Stomach smooth muscle (tissue), 2 donors: Measurements from ENCODE around the gene CNIH2.
A peak's percentile ranks its signal among the peaks of the same experiment; 100 is the strongest.

Source experiments
- H3K27ac ChIP-seq: one replicate; pipeline ENCODE4 v1.7.0; 2013; ENCODE audit warnings: mild to moderate bottlenecking, low read length, inconsistent platforms
- H3K27me3 ChIP-seq, 2 donors: one replicate each; pipeline ENCODE4 v1.7.0; 2013; ENCODE audit warnings: low read length in 2 of 2; ENCODE audit not compliant: insufficient read depth in 2 of 2, control insufficient read depth in 1 of 2
- H3K36me3 ChIP-seq, 2 donors: one replicate each; pipeline ENCODE4 v1.7.0; 2013; ENCODE audit warnings: low read length in 2 of 2; ENCODE audit not compliant: control insufficient read depth in 2 of 2, insufficient read depth in 2 of 2
- H3K4me1 ChIP-seq: one replicate; pipeline ENCODE4 v1.7.0; 2013; ENCODE audit warnings: low read length; ENCODE audit not compliant: control insufficient read depth, insufficient read depth
- H3K4me3 ChIP-seq, 2 donors: one replicate each; pipeline ENCODE4 v1.7.0; 2013; ENCODE audit warnings: low read length in 2 of 2
- H3K9ac ChIP-seq, 2 donors: one replicate each; pipeline ENCODE4 v1.7.0; 2013; ENCODE audit warnings: low read length in 2 of 2, mild to moderate bottlenecking in 1 of 2
- H3K9me3 ChIP-seq, 2 donors: one replicate each; pipeline ENCODE4 v1.7.0; 2013; ENCODE audit warnings: low read length in 2 of 2; ENCODE audit not compliant: control insufficient read depth in 2 of 2
- donor health status: healthy.
- donor health status: Pancreatic carcinoma.

The CNIH2 gene

DNA sequence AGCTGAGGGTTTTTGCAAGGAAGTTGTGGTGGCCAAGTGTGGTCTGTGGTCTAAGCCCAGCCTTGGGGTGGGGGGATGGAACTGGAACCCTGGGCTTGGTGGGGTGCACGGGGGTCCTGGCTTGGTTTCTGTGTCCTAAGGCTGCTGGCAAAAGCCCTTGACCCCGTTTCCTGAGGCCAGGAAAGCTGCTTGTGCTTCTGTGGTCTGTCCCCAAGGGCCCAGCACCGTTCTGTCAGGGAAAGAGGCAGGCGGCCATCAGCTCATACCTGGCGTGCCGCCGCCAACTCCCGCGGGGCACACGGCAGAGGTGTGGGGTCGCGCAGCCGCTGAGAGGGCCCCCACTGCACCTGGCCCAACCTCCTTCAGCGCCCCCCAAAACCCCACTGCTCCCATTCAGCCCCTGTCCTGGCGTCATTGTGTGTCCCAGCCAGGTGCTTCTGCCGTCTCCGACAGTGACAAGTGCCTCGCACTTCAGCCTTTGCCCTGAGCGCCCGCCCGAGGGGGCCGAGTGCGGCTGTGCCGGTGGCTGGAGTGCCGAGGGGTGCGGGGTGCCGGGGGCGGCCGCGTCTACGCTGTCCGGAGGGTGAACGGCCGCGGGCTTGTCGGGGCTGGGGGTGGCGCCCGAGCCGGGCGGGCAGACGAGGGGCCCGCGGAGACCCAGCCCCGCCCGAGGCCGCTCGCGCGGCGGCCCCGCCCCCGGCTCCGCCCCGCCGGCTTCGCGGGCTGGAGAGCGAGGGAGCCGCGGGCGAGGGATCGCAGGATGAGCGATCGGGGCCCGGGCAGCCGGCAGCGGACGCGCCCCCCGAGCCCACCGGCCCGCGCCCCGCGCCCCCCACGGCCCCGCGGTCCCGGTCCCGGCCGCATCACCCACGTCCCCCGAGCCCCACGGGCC is at the start of gene CNIH2:
Gene CNIH2 (plus strand): TSS at position 705 of the 892 bp plus-strand sequence. CDS start 282 bp downstream, outside the sequence.
- H3K9me3 ChIP-seq, result no peaks in the 10 kb centered on the region
- peak within 1 kb of the TSS; percentile 58 for H3K27ac ChIP-seq
- H3K36me3 ChIP-seq, result peaks cover 31 to 33% of the 10 kb centered on the region in 2 donors
- H3K4me3 ChIP-seq, result peak within 1 kb of the TSS in 1 of 2 donors; percentile 60
- peaks cover 11% of the 10 kb centered on the region for H3K4me1 ChIP-seq
- no peak within 1 kb of the TSS for H3K9ac ChIP-seq
- peaks cover 0 to 4% of the 10 kb centered on the region in 2 donors for H3K27me3 ChIP-seq

GRCh38 chr11:66228521-66228920 is 49.5 kb upstream of the CNIH2 start:
- H3K4me1 ChIP-seq, result no peaks in the 10 kb centered on the region
- no peak overlapping the region for H3K27ac ChIP-seq
- no peaks in the 10 kb centered on the region for H3K27me3 ChIP-seq
- H3K4me3 ChIP-seq, result no peak overlapping the region
- H3K9ac ChIP-seq, result no peak overlapping the region
- H3K9me3 ChIP-seq, result no peaks in the 10 kb centered on the region
- H3K36me3 ChIP-seq, result peaks cover 44 to 48% of the 10 kb centered on the region in 2 donors

DNA sequence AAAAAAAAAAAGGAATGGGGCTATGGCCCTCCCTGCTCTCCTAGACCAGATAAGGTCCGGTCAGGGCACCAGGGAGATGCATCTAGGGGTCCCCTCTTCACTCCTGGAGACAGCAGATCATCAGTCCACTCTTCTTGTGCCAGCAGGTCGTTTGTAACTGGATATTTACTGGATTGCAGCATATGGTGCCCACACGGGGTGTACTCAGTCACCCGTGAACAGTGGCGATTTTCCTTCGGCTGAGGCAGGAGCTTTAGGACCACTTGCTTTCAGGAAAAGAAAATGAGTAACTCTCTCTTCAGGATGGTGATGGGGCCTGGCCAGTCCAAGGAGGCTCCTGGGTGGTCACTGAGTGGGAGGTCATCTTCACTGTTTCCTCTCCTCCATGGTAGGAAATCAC is 47.8 kb upstream of the CNIH2 start:
- peaks cover 51 to 54% of the 10 kb centered on the region in 2 donors for H3K36me3 ChIP-seq

GRCh38 chr11:66230978-66231377 is 47.0 kb upstream of the CNIH2 start:
- H3K27me3 ChIP-seq, result no peaks in the 10 kb centered on the region
- H3K36me3 ChIP-seq, result peaks cover 58 to 61% of the 10 kb centered on the region in 2 donors
- H3K9ac ChIP-seq, result no peak overlapping the region
- no peaks in the 10 kb centered on the region for H3K9me3 ChIP-seq
- no peaks in the 10 kb centered on the region for H3K4me1 ChIP-seq
- no peak overlapping the region for H3K27ac ChIP-seq
- H3K4me3 ChIP-seq, result no peak overlapping the region

More for the DNA sequence above, 47.8 kb upstream of the CNIH2 start:
- Histone ChIP-seq H3K4me3 (no peak overlapping the region), H3K27ac (no peak overlapping the region), H3K4me1 (no peaks in the 10 kb centered on the region), H3K9ac (no peak overlapping the region), H3K9me3 (no peaks in the 10 kb centered on the region), H3K27me3 (no peaks in the 10 kb centered on the region)

DNA sequence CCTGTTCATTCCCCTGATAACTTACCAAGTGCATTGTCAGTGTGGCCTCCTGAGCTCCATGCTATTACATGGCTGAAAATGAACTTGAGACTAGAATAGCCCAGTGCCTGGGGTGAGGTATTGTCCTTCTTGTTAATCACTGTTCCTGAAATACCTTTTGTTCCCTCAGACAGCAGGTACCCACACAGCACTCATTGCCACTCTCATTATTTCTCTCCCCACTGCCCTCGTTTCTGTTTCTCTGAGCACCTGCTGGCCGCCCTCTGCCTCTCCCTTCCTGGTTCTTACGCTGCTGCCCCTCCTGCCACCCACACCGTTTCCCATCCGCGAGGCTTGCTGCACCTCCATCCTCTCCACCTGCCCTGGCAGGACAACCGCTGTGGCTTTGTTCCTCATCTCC is 46.4 kb upstream of the CNIH2 start:
- H3K9ac ChIP-seq, result no peak overlapping the region
- no peaks in the 10 kb centered on the region for H3K27me3 ChIP-seq
- H3K27ac ChIP-seq, result no peak overlapping the region
- H3K4me3 ChIP-seq, result no peak overlapping the region
- H3K4me1 ChIP-seq, result no peaks in the 10 kb centered on the region
- H3K9me3 ChIP-seq, result no peaks in the 10 kb centered on the region
- H3K36me3 ChIP-seq, result peaks cover 63 to 65% of the 10 kb centered on the region in 2 donors

DNA sequence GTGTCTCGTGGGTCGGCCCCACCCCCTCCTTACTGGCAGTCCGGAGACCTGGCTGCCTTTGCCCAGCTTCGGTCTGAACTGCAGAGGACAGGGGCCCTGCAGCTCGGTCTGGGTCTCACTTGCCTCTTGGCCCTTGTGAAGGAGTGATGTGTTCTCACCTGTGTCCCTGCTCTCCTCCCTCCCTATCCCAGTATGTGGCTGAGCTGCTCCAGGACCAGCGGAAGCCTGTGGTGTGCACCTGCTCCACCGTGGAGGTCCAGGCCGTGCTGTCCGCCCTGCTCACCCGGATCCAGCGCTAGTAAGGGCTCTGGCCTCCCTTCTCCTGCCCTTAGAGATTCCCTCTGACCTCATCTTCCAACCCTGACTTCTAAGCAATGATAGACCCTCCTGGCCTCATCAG is 45.2 kb upstream of the CNIH2 start:
- Histone ChIP-seq H3K36me3 (peaks cover 60 to 65% of the 10 kb centered on the region in 2 donors), H3K9ac (no peak overlapping the region), H3K9me3 (no peaks in the 10 kb centered on the region), H3K27ac (no peak overlapping the region), H3K4me1 (no peaks in the 10 kb centered on the region), H3K4me3 (no peak overlapping the region), H3K27me3 (no peaks in the 10 kb centered on the region)

DNA sequence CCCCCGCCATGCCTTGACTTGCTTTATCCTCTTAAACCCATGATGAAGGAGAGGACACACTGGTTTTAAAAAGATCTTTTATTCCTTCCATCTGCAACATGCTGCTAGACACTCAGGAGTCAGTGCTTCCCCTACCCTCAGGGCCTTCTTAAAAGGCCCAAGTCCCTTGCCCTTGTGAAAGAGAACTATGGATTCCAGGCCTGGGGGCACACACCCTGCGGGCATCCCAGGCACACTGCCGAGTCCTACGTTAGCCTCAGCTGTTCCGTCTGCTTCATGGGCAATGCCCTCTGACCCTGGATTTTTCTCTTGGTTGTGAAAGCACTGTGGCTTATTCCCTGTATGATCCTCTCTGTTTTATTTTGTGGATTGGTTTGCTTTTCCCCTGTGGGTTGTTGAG is 44.7 kb upstream of the CNIH2 start:
- no peaks in the 10 kb centered on the region for H3K4me1 ChIP-seq
- no peak overlapping the region for H3K9ac ChIP-seq
- peaks cover 56 to 61% of the 10 kb centered on the region in 2 donors for H3K36me3 ChIP-seq
- no peak overlapping the region for H3K27ac ChIP-seq
- no peaks in the 10 kb centered on the region for H3K27me3 ChIP-seq
- H3K4me3 ChIP-seq, result no peak overlapping the region
- H3K9me3 ChIP-seq, result no peaks in the 10 kb centered on the region

DNA sequence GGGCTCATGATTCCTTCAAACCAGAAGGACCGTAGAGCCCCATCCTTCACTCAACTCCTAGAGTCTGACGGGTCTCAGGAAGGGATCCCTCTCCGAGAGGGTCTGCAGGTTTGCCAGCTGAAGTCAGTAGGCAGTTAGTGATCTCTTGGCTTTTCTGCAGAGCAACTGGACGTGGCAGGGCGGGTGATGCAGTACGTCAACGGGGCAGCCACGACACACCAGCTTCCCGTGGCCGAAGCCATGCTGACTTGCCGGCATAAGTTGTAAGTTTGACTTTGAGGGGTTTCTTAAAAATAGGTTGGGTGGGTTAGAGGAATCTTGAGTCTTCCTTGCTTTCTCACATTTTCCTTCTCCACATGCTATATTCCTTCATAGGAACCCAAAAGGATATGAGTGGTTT is 42.8 kb upstream of the CNIH2 start:
- no peaks in the 10 kb centered on the region for H3K27me3 ChIP-seq
- no peaks in the 10 kb centered on the region for H3K4me1 ChIP-seq
- H3K36me3 ChIP-seq, result peaks cover 69 to 70% of the 10 kb centered on the region in 2 donors
- H3K9ac ChIP-seq, result no peak overlapping the region
- H3K4me3 ChIP-seq, result no peak overlapping the region
- H3K9me3 ChIP-seq, result no peaks in the 10 kb centered on the region
- H3K27ac ChIP-seq, result no peak overlapping the region

DNA sequence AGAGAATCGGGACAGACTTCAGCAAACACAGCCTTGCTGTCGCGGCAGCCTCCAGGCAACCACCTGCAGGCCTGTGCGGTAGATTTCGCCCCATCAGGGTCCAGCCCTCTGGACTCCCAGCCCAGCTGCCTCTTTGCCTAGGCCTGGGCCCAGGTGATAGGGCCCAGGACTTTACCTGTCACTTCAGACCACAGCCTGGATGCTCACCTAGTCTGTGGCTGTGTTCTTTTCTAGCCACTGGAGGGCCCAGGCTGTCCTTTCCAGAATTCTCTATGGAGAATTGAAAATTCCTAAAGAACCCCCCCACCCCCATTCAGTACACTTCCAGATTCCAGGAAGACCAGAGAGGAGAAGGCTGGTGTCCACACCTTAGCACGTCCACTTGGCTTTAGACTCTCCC is 40.1 kb upstream of the CNIH2 start:
- Histone ChIP-seq H3K36me3 (peaks cover 51 to 62% of the 10 kb centered on the region in 2 donors), H3K4me1 (no peaks in the 10 kb centered on the region), H3K9me3 (no peaks in the 10 kb centered on the region), H3K27ac (no peak overlapping the region), H3K9ac (no peak overlapping the region), H3K4me3 (no peak overlapping the region), H3K27me3 (no peaks in the 10 kb centered on the region)

- H3K36me3 ChIP-seq, result peaks cover 49 to 51% of the 10 kb centered on the region in 2 donors
- H3K9ac ChIP-seq, result no peak overlapping the region
- no peak overlapping the region for H3K27ac ChIP-seq
- H3K4me1 ChIP-seq, result no peaks in the 10 kb centered on the region
- H3K27me3 ChIP-seq, result no peaks in the 10 kb centered on the region
- H3K4me3 ChIP-seq, result no peak overlapping the region
- no peaks in the 10 kb centered on the region for H3K9me3 ChIP-seq
Measured at GRCh38 chr11:66238786-66239413, 39.1 kb upstream of the CNIH2 start.

- Histone ChIP-seq H3K9ac (no peak overlapping the region), H3K27me3 (no peaks in the 10 kb centered on the region), H3K4me1 (no peaks in the 10 kb centered on the region), H3K36me3 (peaks cover 45 to 46% of the 10 kb centered on the region in 2 donors), H3K9me3 (no peaks in the 10 kb centered on the region), H3K27ac (no peak overlapping the region), H3K4me3 (no peak overlapping the region)
Measured at GRCh38 chr11:66239511-66239910, 38.5 kb upstream of the CNIH2 start.
